Ovary (tissue), 3 donors: Measurements from ENCODE around the gene FAM13A.
"Not testable (repeated sequence)": the region's sequence is repeated elsewhere in the genome, so short reads cannot be mapped to it uniquely, and the experiment has no call there.

ENCODE experiments used
- POLR2A ChIP-seq: fragments of 450-650 bp; IDR thresholded peaks from one replicate; pipeline ENCODE4 v1.6.1; 2017; ENCODE audit warnings: antibody characterized with exemption, mild to moderate bottlenecking, moderate library complexity
- TF ChIP-seq, protein P1 (sequence below), 3 donors: fragments of 450-650 bp in 2 of 3; fragments of 200-600 bp in 1 of 3; IDR thresholded peaks; one replicate each; pipeline versions ENCODE4 v1.5.1 to v1.8.0; 2016 to 2022; ENCODE audit warnings: antibody characterized with exemption in 3 of 3, mild to moderate bottlenecking in 1 of 3
- donor health status: DM: no; HTN: no; CAD: no.

DNA sequence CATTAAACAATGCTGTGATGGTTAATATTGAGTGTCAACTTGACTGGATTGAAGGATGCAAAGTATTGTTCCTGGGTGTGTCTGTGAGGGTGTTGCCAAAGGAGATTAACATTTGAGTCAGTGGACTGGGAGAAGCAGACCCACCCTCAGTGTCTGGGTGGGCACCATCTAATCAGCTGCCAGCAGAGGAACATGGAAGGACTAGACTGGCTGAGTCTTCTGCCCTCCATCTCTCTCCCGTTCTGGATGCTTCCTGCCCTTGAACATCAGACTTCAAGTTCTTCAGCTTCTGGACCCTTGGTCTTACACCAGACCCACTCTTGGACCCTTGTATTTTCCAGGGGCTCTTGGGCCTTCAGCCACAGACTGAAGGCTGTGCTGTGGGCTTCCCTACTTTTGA, 61.7 kb downstream of the FAM13A start:
- TF ChIP-seq, protein P1, sequence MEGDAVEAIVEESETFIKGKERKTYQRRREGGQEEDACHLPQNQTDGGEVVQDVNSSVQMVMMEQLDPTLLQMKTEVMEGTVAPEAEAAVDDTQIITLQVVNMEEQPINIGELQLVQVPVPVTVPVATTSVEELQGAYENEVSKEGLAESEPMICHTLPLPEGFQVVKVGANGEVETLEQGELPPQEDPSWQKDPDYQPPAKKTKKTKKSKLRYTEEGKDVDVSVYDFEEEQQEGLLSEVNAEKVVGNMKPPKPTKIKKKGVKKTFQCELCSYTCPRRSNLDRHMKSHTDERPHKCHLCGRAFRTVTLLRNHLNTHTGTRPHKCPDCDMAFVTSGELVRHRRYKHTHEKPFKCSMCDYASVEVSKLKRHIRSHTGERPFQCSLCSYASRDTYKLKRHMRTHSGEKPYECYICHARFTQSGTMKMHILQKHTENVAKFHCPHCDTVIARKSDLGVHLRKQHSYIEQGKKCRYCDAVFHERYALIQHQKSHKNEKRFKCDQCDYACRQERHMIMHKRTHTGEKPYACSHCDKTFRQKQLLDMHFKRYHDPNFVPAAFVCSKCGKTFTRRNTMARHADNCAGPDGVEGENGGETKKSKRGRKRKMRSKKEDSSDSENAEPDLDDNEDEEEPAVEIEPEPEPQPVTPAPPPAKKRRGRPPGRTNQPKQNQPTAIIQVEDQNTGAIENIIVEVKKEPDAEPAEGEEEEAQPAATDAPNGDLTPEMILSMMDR (IDR thresholded peaks at IDR 0.05): not testable (repeated sequence)
- TF ChIP-seq POLR2A: not testable (repeated sequence)
